ENCODE data around the gene MARF1.

GRCh38 chr16:15617901-15618300, 25.1 kb downstream of the MARF1 start:
- TF ChIP-seq CTCF (IDR thresholded peaks at IDR 0.05) (no peak), POLR2A (IDR thresholded peaks at IDR 0.05) (no peak)
